HEK293 (cell line): Measurements from ENCODE around the gene NLE1.

Source experiments
- CTCF ChIA-PET: fragments of 350-600 bp; formaldehyde crosslinking; extraction: SDS; loops from one replicate; lab custom pipeline; 2021; ENCODE audit warnings: antibody characterized with exemption; lab: Yijun Ruan, JAX
- POLR2A ChIA-PET: fragments of 300-600 bp; formaldehyde crosslinking; extraction: SDS; loops from one replicate; lab custom pipeline; 2020; ENCODE audit warnings: antibody characterized with exemption, inconsistent platforms; lab: Yijun Ruan, JAX
- H3K27ac ChIP-seq: fragments of 200-500 bp; sonication (Bioruptor generic); 2 replicates; pipeline ENCODE4 v1.5.1; 2014; ENCODE audit warnings: low read depth, low read length, control low read depth, inconsistent platforms; ENCODE audit errors: extremely low read depth
- H3K36me3 ChIP-seq, 2 experiments: fragments of 200-500 bp in 1 of 2; sonication (Bioruptor generic) in 1 of 2; 1 replicate in 1 of 2; 2 replicates in 1 of 2; pipeline ENCODE4 v1.5.1; 2014 to 2017; ENCODE audit warnings: inconsistent platforms in 2 of 2, low read length in 2 of 2; ENCODE audit not compliant: control insufficient read depth in 2 of 2, insufficient read depth in 1 of 2
- H3K4me1 ChIP-seq: fragments of 200-500 bp; sonication (Bioruptor generic); 2 replicates; pipeline ENCODE4 v1.5.1; 2014; ENCODE audit warnings: mild to moderate bottlenecking, low read length, inconsistent platforms; ENCODE audit not compliant: control insufficient read depth, insufficient read depth
- H3K4me3 ChIP-seq: 2 replicates; pipeline ENCODE4 v1.5.1; 2011; ENCODE audit warnings: low read depth, mild to moderate bottlenecking, control low read depth, low read length, moderate library complexity
- H3K9me3 ChIP-seq: fragments of 200-500 bp; sonication (Bioruptor generic); 2 replicates; pipeline ENCODE4 v1.5.1; 2014; ENCODE audit warnings: low read depth, low read length, inconsistent platforms; ENCODE audit not compliant: control insufficient read depth, insufficient read depth
- EGR2 ChIP-seq: fragments of 450-650 bp; formaldehyde crosslinking; IDR thresholded peaks from 2 replicates; pipeline ENCODE4 v1.5.1; 2016; ENCODE audit warnings: low read depth, missing biosample characterization, missing genetic modification characterization
- GLI2 ChIP-seq: fragments of 450-650 bp; formaldehyde crosslinking; IDR thresholded peaks from 2 replicates; pipeline ENCODE4; 2017; ENCODE audit warnings: missing biosample characterization, missing genetic modification characterization, low read depth, borderline replicate concordance
- OVOL3 ChIP-seq: fragments of 450-650 bp; formaldehyde crosslinking; IDR thresholded peaks from 2 replicates; pipeline ENCODE4 v1.5.1; 2016; ENCODE audit warnings: missing biosample characterization, missing genetic modification characterization
- PBX3 ChIP-seq: sonication (generic); formaldehyde crosslinking; IDR thresholded peaks from 2 replicates; pipeline ENCODE4 v1.8.1; 2022; ENCODE audit warnings: mild to moderate bottlenecking, moderate library complexity, missing genetic modification reagents
- PRDM1 ChIP-seq: fragments of 450-650 bp; formaldehyde crosslinking; IDR thresholded peaks from 2 replicates; pipeline ENCODE4; 2016; ENCODE audit warnings: missing biosample characterization, missing genetic modification characterization
- RBAK ChIP-seq: fragments of 450-650 bp; formaldehyde crosslinking; IDR thresholded peaks from 2 replicates; pipeline ENCODE4 v1.5.1; 2016; ENCODE audit warnings: missing biosample characterization, missing genetic modification characterization
- SALL2 ChIP-seq: fragments of 450-650 bp; formaldehyde crosslinking; IDR thresholded peaks from 2 replicates; pipeline ENCODE4 v1.5.0; 2017; ENCODE audit warnings: missing biosample characterization, mild to moderate bottlenecking, missing genetic modification characterization, borderline replicate concordance
- TRIM28 ChIP-seq: IDR thresholded peaks from 2 replicates; pipeline ENCODE4 v1.6.1; 2011; ENCODE audit warnings: low read length, control low read depth, borderline replicate concordance
- ZNF155 ChIP-seq: fragments of 450-650 bp; formaldehyde crosslinking; IDR thresholded peaks from 2 replicates; pipeline ENCODE4 v1.5.1; 2016; ENCODE audit warnings: missing biosample characterization, missing genetic modification characterization
- ZNF169 ChIP-seq: fragments of 450-650 bp; formaldehyde crosslinking; IDR thresholded peaks from 2 replicates; pipeline ENCODE4 v1.5.1; 2016; ENCODE audit warnings: missing biosample characterization, missing genetic modification characterization
- ZNF280D ChIP-seq: fragments of 450-650 bp; formaldehyde crosslinking; IDR thresholded peaks from 2 replicates; pipeline ENCODE4 v1.5.1; 2016; ENCODE audit warnings: missing biosample characterization, missing genetic modification characterization
- ZNF324 ChIP-seq: fragments of 450-650 bp; formaldehyde crosslinking; IDR thresholded peaks from 2 replicates; pipeline ENCODE4 v1.5.1; 2016; ENCODE audit warnings: missing biosample characterization, missing genetic modification characterization
- ZNF341 ChIP-seq: fragments of 450-650 bp; formaldehyde crosslinking; IDR thresholded peaks from 2 replicates; pipeline ENCODE4; 2016; ENCODE audit warnings: low read depth, missing biosample characterization, missing genetic modification characterization
- ZNF548 ChIP-seq: fragments of 450-650 bp; formaldehyde crosslinking; IDR thresholded peaks from 2 replicates; pipeline ENCODE4 v1.5.1; 2016; ENCODE audit warnings: missing biosample characterization, missing genetic modification characterization
- ZNF561 ChIP-seq: fragments of 450-650 bp; IDR thresholded peaks from 2 replicates; pipeline ENCODE4 v1.5.1; 2018; ENCODE audit warnings: missing biosample characterization, missing genetic modification characterization, borderline replicate concordance
- ZNF677 ChIP-seq: fragments of 450-650 bp; IDR thresholded peaks from 2 replicates; pipeline ENCODE4 v1.5.0; 2018; ENCODE audit warnings: missing biosample characterization, mild to moderate bottlenecking, missing genetic modification characterization, moderate library complexity
- ZNF692 ChIP-seq: fragments of 450-650 bp; formaldehyde crosslinking; IDR thresholded peaks from 2 replicates; pipeline ENCODE4 v1.5.1; 2016; ENCODE audit warnings: missing biosample characterization, missing genetic modification characterization
- ZNF707 ChIP-seq: fragments of 450-650 bp; formaldehyde crosslinking; IDR thresholded peaks from 2 replicates; pipeline ENCODE4 v1.5.1; 2016; ENCODE audit warnings: missing biosample characterization, missing genetic modification characterization
- ZNF777 ChIP-seq: fragments of 450-650 bp; formaldehyde crosslinking; IDR thresholded peaks from 2 replicates; pipeline ENCODE4 v1.5.1; 2017; ENCODE audit warnings: missing biosample characterization, missing genetic modification characterization, borderline replicate concordance
- ZNF830 ChIP-seq: fragments of 450-650 bp; IDR thresholded peaks from 2 replicates; pipeline ENCODE4 v1.5.0; 2018; ENCODE audit warnings: missing biosample characterization, missing genetic modification characterization, low read depth, mild to moderate bottlenecking, moderate library complexity
- ZSCAN16 ChIP-seq: fragments of 450-650 bp; formaldehyde crosslinking; IDR thresholded peaks from 2 replicates; pipeline ENCODE4 v1.5.1; 2016; ENCODE audit warnings: missing biosample characterization, missing genetic modification characterization
- TF ChIP-seq, protein P1 (sequence below): IDR thresholded peaks from 2 replicates; pipeline ENCODE4 v1.6.1; 2011; ENCODE audit warnings: mild to moderate bottlenecking, low read depth, low read length, borderline replicate concordance
- TF ChIP-seq, protein P2 (sequence below): fragments of 450-650 bp; formaldehyde crosslinking; IDR thresholded peaks from 2 replicates; pipeline ENCODE4 v1.5.1; 2016; ENCODE audit warnings: missing biosample characterization, missing genetic modification characterization
- TF ChIP-seq, protein P3 (sequence below): fragments of 450-650 bp; formaldehyde crosslinking; IDR thresholded peaks from 2 replicates; pipeline ENCODE4 v1.5.1; 2016; ENCODE audit warnings: missing biosample characterization, missing genetic modification characterization

NLE1 gene

GRCh38 chr17:35132099-35132498 is 10.0 kb downstream of the NLE1 start:
- peaks cover 34 to 73% of the 10 kb centered on the region in 2 experiments for H3K36me3 ChIP-seq
- ChIA-PET CTCF (no interaction called here), POLR2A (no interaction called here)
- no peak overlapping the region for H3K27ac ChIP-seq
- no peaks in the 10 kb centered on the region for H3K4me1 ChIP-seq
- no peaks in the 10 kb centered on the region for H3K9me3 ChIP-seq
- no peak overlapping the region for H3K4me3 ChIP-seq
- TF ChIP-seq, protein P1, sequence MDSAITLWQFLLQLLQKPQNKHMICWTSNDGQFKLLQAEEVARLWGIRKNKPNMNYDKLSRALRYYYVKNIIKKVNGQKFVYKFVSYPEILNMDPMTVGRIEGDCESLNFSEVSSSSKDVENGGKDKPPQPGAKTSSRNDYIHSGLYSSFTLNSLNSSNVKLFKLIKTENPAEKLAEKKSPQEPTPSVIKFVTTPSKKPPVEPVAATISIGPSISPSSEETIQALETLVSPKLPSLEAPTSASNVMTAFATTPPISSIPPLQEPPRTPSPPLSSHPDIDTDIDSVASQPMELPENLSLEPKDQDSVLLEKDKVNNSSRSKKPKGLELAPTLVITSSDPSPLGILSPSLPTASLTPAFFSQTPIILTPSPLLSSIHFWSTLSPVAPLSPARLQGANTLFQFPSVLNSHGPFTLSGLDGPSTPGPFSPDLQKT = no peak
- no peak for TF ChIP-seq ZNF777 (tag by site-specific recombination)
- TF ChIP-seq ZSCAN16 (tag by site-specific recombination) = no peak
- no peak for TF ChIP-seq OVOL3 (tag by site-specific recombination)
- TF ChIP-seq ZNF692 (tag by site-specific recombination) = no peak
- TF ChIP-seq ZNF548 (tag by site-specific recombination) = no peak
- no peak for TF ChIP-seq RBAK
- TF ChIP-seq PRDM1 (tag by site-specific recombination) = no peak
- no peak for TF ChIP-seq ZNF830 (tag by site-specific recombination)
- TF ChIP-seq TRIM28 = no peak

DNA sequence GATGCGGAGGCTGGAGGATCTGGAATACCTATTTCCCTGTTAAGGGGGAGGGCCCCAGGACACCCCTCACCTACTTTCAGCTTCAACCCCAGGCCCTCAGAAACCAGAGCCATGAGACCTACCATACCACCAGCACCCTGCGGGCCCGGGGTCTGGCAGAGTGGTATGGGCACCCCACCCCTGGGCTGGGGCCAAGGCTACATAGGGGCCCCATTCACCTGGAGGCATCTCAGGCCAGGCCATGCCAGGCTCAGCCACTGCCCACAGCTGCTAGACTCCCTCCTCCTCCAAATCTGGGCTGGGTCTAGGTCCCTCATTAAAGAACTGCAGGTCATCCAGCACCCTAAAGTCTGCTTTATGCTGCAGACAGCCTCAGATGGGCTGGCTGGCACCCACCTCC is 11.7 kb downstream of the NLE1 start:
- POLR2A ChIA-PET = interaction anchor here (1.0 to 1.4 kb wide), 3 partner anchors 10 to 32 kb away, joined by 3 to 9 read pairs (median 4); partner anchors contain the start of gene RAD51D
- Histone ChIP-seq H3K36me3 (peaks cover 23 to 56% of the 10 kb centered on the region in 2 experiments), H3K9me3 (no peaks in the 10 kb centered on the region), H3K4me3 (no peak overlapping the region), H3K27ac (no peak overlapping the region), H3K4me1 (no peaks in the 10 kb centered on the region)
- CTCF ChIA-PET = interaction anchor here (0.5 to 1.0 kb wide), 3 partner anchors 10 to 859 kb away, joined by 3 to 4 read pairs (median 3); no protein-coding TSS in a partner anchor
- TF ChIP-seq ZNF561 = no peak
- TF ChIP-seq ZNF280D = no peak
- TF ChIP-seq SALL2 (tag by site-specific recombination) = no peak
- TF ChIP-seq, protein P2, sequence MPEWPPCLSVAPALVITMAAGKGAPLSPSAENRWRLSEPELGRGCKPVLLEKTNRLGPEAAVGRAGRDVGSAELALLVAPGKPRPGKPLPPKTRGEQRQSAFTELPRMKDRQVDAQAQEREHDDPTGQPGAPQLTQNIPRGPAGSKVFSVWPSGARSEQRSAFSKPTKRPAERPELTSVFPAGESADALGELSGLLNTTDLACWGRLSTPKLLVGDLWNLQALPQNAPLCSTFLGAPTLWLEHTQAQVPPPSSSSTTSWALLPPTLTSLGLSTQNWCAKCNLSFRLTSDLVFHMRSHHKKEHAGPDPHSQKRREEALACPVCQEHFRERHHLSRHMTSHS (tag by site-specific recombination) = no peak
- no peak for TF ChIP-seq ZNF324 (tag by site-specific recombination)
- TF ChIP-seq ZNF169 (tag by site-specific recombination) = no peak
- TF ChIP-seq ZNF677 (tag by site-specific recombination) = no peak
- TF ChIP-seq EGR2 (tag by site-specific recombination) = no peak
- no peak for TF ChIP-seq PBX3
- TF ChIP-seq ZNF707 = no peak
- no peak for TF ChIP-seq GLI2 (tag by site-specific recombination)
- TF ChIP-seq, protein P3, sequence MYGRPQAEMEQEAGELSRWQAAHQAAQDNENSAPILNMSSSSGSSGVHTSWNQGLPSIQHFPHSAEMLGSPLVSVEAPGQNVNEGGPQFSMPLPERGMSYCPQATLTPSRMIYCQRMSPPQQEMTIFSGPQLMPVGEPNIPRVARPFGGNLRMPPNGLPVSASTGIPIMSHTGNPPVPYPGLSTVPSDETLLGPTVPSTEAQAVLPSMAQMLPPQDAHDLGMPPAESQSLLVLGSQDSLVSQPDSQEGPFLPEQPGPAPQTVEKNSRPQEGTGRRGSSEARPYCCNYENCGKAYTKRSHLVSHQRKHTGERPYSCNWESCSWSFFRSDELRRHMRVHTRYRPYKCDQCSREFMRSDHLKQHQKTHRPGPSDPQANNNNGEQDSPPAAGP (tag by site-specific recombination) = no peak
- no peak for TF ChIP-seq ZNF155 (tag by site-specific recombination)
- TF ChIP-seq ZNF341 (tag by site-specific recombination) = no peak
